NCI-H146 treated with DMSO at 0.1 percent for 48 hours (cell line): Measurements from ENCODE around the gene SH2D1B.

Source experiments
- DNase-seq: peaks from one replicate; lab custom pipeline; 2025; ENCODE audit not compliant: unreplicated experiment; lab: John Stamatoyannopoulos, UW

The SH2D1B gene

GRCh38 chr1:162400790-162401355 is 11.1 kb downstream of the SH2D1B start:
- no peak for DNase-seq

GRCh38 chr1:162398999-162399580 is 12.8 kb downstream of the SH2D1B start:
- DNase-seq: no peak

GRCh38 chr1:162397943-162398560 is 13.9 kb downstream of the SH2D1B start:
- peak; percentile 34 for DNase-seq

- DNase-seq: no peak
These were observed 14.9 kb downstream of the SH2D1B start for GRCh38 chr1:162397039-162397448.

GRCh38 chr1:162396201-162396906 is 15.6 kb downstream of the SH2D1B start:
- DNase-seq: no peak

- no peak for DNase-seq
These were observed 20.0 kb downstream of the SH2D1B start for GRCh38 chr1:162391790-162392563.

- DNase-seq: no peak
These were observed 21.3 kb downstream of the SH2D1B start for GRCh38 chr1:162390396-162391185.

GRCh38 chr1:162389971-162390370 is 22.0 kb downstream of the SH2D1B start:
- no peak for DNase-seq

- DNase-seq: no peak
These were observed 22.7 kb downstream of the SH2D1B start for GRCh38 chr1:162389021-162389818.

GRCh38 chr1:162388615-162389014 is 23.3 kb downstream of the SH2D1B start:
- no peak for DNase-seq

- no peak for DNase-seq
These were observed 23.8 kb downstream of the SH2D1B start for GRCh38 chr1:162388083-162388594.

GRCh38 chr1:162387226-162388082 is 24.5 kb downstream of the SH2D1B start:
- DNase-seq: no peak

GRCh38 chr1:162386292-162387225 is 25.4 kb downstream of the SH2D1B start:
- DNase-seq: no peak

- no peak for DNase-seq
These were observed 26.2 kb downstream of the SH2D1B start for GRCh38 chr1:162385702-162386101.

GRCh38 chr1:162385280-162385623 is 26.7 kb downstream of the SH2D1B start:
- DNase-seq: no peak

- DNase-seq: no peak
These were observed 27.2 kb downstream of the SH2D1B start for GRCh38 chr1:162384601-162385279.

- DNase-seq: no peak
These were observed 27.8 kb downstream of the SH2D1B start for GRCh38 chr1:162384116-162384515.
